GM12878 (cell line): ENCODE results near the gene EDARADD. TPM values are rescaled to one million over a fixed set of nuclear protein-coding genes. Genes with fewer than 3 reads are reported as not detected.

ENCODE experiments used
- ATAC-seq: fragments of 200-7000 bp; cut with Tn5 transposase; 3 replicates; pipeline ENCODE4 v1.9.1; 2020; ENCODE audit warnings: mild to moderate bottlenecking, moderate library complexity
- BruUV-seq: library from RNA; stranded (reverse); fragments of 400-500 nt; replicated peaks from 2 replicates; lab custom pipeline; 2021; lab: Mats Ljungman, UMichigan
- CTCF ChIA-PET: fragments of 300-600 bp; sonication (Branson Sonifier 250); formaldehyde crosslinking; extraction: SDS; loops from one replicate; lab custom pipeline; 2021; ENCODE audit warnings: inconsistent platforms; lab: Yijun Ruan, JAX
- POLR2A ChIA-PET: fragments of 350-600 bp; formaldehyde crosslinking; extraction: SDS; loops from one replicate; lab custom pipeline; 2021; ENCODE audit warnings: inconsistent platforms; lab: Charles Lee
- RAD21 ChIA-PET: fragments of 300-600 bp; sonication (Branson Sonifier 250); formaldehyde crosslinking; loops from one replicate; lab custom pipeline; 2023; ENCODE audit warnings: antibody characterized with exemption; ENCODE audit not compliant: unreplicated experiment; lab: Charles Lee
- SMC1A ChIA-PET: fragments of 300-600 bp; sonication (Branson Sonifier 250); formaldehyde crosslinking; loops from one replicate; lab custom pipeline; 2023; ENCODE audit not compliant: unreplicated experiment, uncharacterized antibody; lab: Charles Lee
- DNase-seq: peaks from one replicate; pipeline ENCODE4 v3.0.0-alpha.2; 2011; ENCODE audit warnings: low read depth, low spot score
- FAIRE-seq: peaks from 3 replicates; lab custom pipeline; 2011; peaks lifted over from hg19 to GRCh38; lab: Jason Lieb, UNC
- H2AFZ ChIP-seq: 2 replicates; pipeline ENCODE4 v1.6.0; 2011; ENCODE audit warnings: low read depth, low read length, control low read depth; ENCODE audit not compliant: control insufficient read depth
- H3K27ac ChIP-seq: 2 replicates; pipeline ENCODE4 v1.5.1; 2011; ENCODE audit warnings: control low read depth; ENCODE audit not compliant: control insufficient read depth, insufficient read depth
- H3K27me3 ChIP-seq, 2 experiments: replicated peaks in 1 of 2; 2 replicates each; pipeline versions ENCODE4 v1.6.0 to v1.6.1; 2011; ENCODE audit warnings: low read length in 1 of 2; ENCODE audit not compliant: control insufficient read depth in 2 of 2, insufficient read depth in 2 of 2
- H3K36me3 ChIP-seq, 2 experiments: 2 replicates each; pipeline ENCODE4 v1.5.1; 2011; ENCODE audit warnings: low read length in 1 of 2; ENCODE audit not compliant: control insufficient read depth in 2 of 2, insufficient read depth in 2 of 2
- H3K4me1 ChIP-seq: 2 replicates; pipeline ENCODE4 v1.6.1; 2011; ENCODE audit warnings: mild to moderate bottlenecking, low read length, moderate library complexity, mixed read lengths; ENCODE audit not compliant: control insufficient read depth, insufficient read depth
- H3K4me2 ChIP-seq: 2 replicates; pipeline ENCODE4 v1.6.0; 2011; ENCODE audit warnings: control low read depth; ENCODE audit not compliant: control insufficient read depth, insufficient read depth
- H3K4me3 ChIP-seq: fragments of 200-600 bp; sonication (generic); 2 replicates; pipeline ENCODE4 v1.5.1; 2016
- H3K79me2 ChIP-seq: 2 replicates; pipeline ENCODE4 v1.6.0; 2011; ENCODE audit warnings: low read length; ENCODE audit not compliant: control insufficient read depth, insufficient read depth
- H3K9ac ChIP-seq: 2 replicates; pipeline ENCODE4 v1.8.0; 2011; ENCODE audit warnings: low read length, control low read depth, mixed read lengths; ENCODE audit not compliant: control insufficient read depth, insufficient read depth
- H3K9me3 ChIP-seq: replicated peaks from 3 replicates; pipeline ENCODE4 v1.5.1; 2011; ENCODE audit warnings: mild to moderate bottlenecking, low read length; ENCODE audit not compliant: control insufficient read depth, insufficient read depth
- H4K20me1 ChIP-seq: 2 replicates; pipeline ENCODE4 v1.6.0; 2011; ENCODE audit not compliant: control insufficient read depth, insufficient read depth
- ASH2L ChIP-seq: fragments of 300-600, 200-600 bp; sonication (generic); IDR thresholded peaks from 2 replicates; pipeline ENCODE4 v1.6.1; 2017; ENCODE audit warnings: low read depth, mild to moderate bottlenecking, borderline replicate concordance
- CBFB ChIP-seq: IDR thresholded peaks from 2 replicates; pipeline ENCODE4 v1.6.1; 2016; ENCODE audit warnings: antibody characterized with exemption, low read depth
- EED ChIP-seq: sonication (generic); IDR thresholded peaks from 2 replicates; pipeline ENCODE4 v1.6.1; 2016; ENCODE audit warnings: antibody characterized with exemption, low read depth
- KLF5 ChIP-seq: fragments of 450-650 bp; IDR thresholded peaks from 2 replicates; pipeline ENCODE4 v1.6.1; 2014; ENCODE audit warnings: mild to moderate bottlenecking; ENCODE audit not compliant: partially characterized antibody
- NR2C1 ChIP-seq: fragments of 450-650 bp; IDR thresholded peaks from 2 replicates; pipeline ENCODE4 v1.6.1; 2017; ENCODE audit warnings: antibody characterized with exemption, mild to moderate bottlenecking, moderate library complexity
- POLR2AphosphoS2 ChIP-seq: IDR thresholded peaks from 2 replicates; pipeline ENCODE4 v1.6.1; 2011; ENCODE audit warnings: low read depth, mild to moderate bottlenecking, low read length, improper control_type of control experiment, moderate library complexity
- SREBF1 ChIP-seq: IDR thresholded peaks from 2 replicates; pipeline ENCODE4 v1.6.1; 2012; ENCODE audit warnings: mild to moderate bottlenecking, low read length
- TAF1 ChIP-seq: IDR thresholded peaks from 2 replicates; pipeline ENCODE4 v1.6.1; 2011; ENCODE audit warnings: mild to moderate bottlenecking, low read depth, low read length, borderline replicate concordance
- ZNF217 ChIP-seq: fragments of 450-650 bp; IDR thresholded peaks from 2 replicates; pipeline ENCODE4 v1.6.1; 2017; ENCODE audit warnings: antibody characterized with exemption, mild to moderate bottlenecking
- WGBS: methylation state at CpG from one replicate; pipeline ENCODE4 v1.1.6; 2016; ENCODE audit warnings: low lambda C conversion rate; ENCODE audit not compliant: insufficient replicate concordance, insufficient coverage; ENCODE audit errors: missing lambda C conversion rate; 5-methylcytosine and 5-hydroxymethylcytosine counted together
- in situ Hi-C: fragments of 300-500 bp; cut with MboI; formaldehyde crosslinking; loops from 9 replicates; pipeline ENCODE4 v1.14.3; 2018; ENCODE audit warnings: mixed read lengths
- intact Hi-C: fragments of 100-400 bp; cut with micrococcal nuclease; formaldehyde crosslinking; loops from one replicate; pipeline ENCODE4 v1.14.2; 2022; ENCODE audit not compliant: unreplicated experiment
- polyA plus RNA-seq, 11 experiments: library from polyadenylated mRNA; depleted of rRNA in 4 of 11; unstranded in 6 of 11; stranded (reverse) in 5 of 11; fragments of >200 nt; fragmentation: Nextera tagmentation in 4 of 11; fragmentation: Illumina TruSeq in 1 of 11; extraction: Ambion mirVana in 4 of 11; extraction: Trizol in 1 of 11; gene quantifications; 1 replicate in 1 of 11; 2 replicates in 10 of 11; pipeline versions ENCODE4 v1.2.1 to v1.2.3, GENCODE V29; 2011 to 2016; ENCODE audit warnings: inconsistent platforms in 2 of 11, missing spikeins in 2 of 11, low read depth in 1 of 11
- total RNA-seq, 4 experiments: library from RNA; depleted of rRNA in 3 of 4; stranded (reverse); fragments of >200 nt in 3 of 4; fragmentation: Illumina TruSeq in 1 of 4; extraction: Trizol in 1 of 4; gene quantifications; 2 replicates each; pipeline versions ENCODE4 v1.2.1 to v1.2.3, GENCODE V29; 2013 to 2021
- TF ChIP-seq, protein P1 (sequence below): fragments of 450-650 bp; IDR thresholded peaks from 2 replicates; pipeline ENCODE4 v1.6.1; 2018; ENCODE audit warnings: borderline replicate concordance, mild to moderate bottlenecking; ENCODE audit not compliant: partially characterized antibody
- TF ChIP-seq, protein P2 (sequence below): fragments of 450-650 bp; IDR thresholded peaks from 2 replicates; pipeline ENCODE4 v1.6.1; 2017; ENCODE audit warnings: mild to moderate bottlenecking, low read depth, inconsistent platforms; ENCODE audit not compliant: poor library complexity, severe bottlenecking
- TF ChIP-seq, protein P3 (sequence below): IDR thresholded peaks from 2 replicates; pipeline ENCODE4 v1.6.1; 2011; ENCODE audit warnings: borderline replicate concordance, low read depth, mild to moderate bottlenecking, moderate library complexity, low read length; ENCODE audit not compliant: insufficient read depth, poor library complexity, severe bottlenecking
- TF ChIP-seq, protein P4 (sequence below): IDR thresholded peaks from 2 replicates; pipeline ENCODE4 v1.6.1; 2011; ENCODE audit warnings: mild to moderate bottlenecking, low read depth, low read length, moderate library complexity; ENCODE audit not compliant: insufficient replicate concordance

Gene EDARADD
- total and polyA plus RNA-seq, 10 of the 15 experiments (the other 5 are each of a cell fraction or from before 2014, with no cell fraction given), result 0.58 to 6.1 (median 4.7) TPM

DNA sequence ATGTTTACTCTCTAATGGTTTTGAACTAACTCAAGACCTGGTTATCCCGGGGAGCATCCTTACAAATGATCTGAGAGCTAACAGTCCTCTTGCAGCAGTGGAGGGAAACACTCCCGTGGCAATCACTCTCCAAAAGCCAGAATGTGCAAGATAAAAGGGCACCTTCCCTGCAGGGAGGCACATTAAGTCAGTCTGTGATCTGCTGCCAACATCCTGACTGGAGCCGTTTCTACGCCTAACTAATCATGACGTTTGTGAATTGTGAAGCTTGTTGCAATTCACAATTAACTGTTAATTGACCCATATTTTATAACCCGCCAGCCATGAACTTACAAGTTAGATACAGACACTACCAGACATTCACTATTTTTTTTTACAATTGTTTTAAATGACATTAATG, 77.6 kb downstream of the EDARADD start (continued):
- TF ChIP-seq EED (no peak), POLR2AphosphoS2 (no peak), SREBF1 (no peak)
- TF ChIP-seq, protein P1, sequence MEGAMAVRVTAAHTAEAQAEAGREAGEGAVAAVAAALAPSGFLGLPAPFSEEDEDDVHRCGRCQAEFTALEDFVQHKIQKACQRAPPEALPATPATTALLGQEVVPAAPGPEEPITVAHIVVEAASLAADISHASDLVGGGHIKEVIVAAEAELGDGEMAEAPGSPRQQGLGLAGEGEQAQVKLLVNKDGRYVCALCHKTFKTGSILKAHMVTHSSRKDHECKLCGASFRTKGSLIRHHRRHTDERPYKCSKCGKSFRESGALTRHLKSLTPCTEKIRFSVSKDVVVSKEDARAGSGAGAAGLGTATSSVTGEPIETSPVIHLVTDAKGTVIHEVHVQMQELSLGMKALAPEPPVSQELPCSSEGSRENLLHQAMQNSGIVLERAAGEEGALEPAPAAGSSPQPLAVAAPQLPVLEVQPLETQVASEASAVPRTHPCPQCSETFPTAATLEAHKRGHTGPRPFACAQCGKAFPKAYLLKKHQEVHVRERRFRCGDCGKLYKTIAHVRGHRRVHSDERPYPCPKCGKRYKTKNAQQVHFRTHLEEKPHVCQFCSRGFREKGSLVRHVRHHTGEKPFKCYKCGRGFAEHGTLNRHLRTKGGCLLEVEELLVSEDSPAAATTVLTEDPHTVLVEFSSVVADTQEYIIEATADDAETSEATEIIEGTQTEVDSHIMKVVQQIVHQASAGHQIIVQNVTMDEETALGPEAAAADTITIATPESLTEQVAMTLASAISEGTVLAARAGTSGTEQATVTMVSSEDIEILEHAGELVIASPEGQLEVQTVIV, result no peak

DNA sequence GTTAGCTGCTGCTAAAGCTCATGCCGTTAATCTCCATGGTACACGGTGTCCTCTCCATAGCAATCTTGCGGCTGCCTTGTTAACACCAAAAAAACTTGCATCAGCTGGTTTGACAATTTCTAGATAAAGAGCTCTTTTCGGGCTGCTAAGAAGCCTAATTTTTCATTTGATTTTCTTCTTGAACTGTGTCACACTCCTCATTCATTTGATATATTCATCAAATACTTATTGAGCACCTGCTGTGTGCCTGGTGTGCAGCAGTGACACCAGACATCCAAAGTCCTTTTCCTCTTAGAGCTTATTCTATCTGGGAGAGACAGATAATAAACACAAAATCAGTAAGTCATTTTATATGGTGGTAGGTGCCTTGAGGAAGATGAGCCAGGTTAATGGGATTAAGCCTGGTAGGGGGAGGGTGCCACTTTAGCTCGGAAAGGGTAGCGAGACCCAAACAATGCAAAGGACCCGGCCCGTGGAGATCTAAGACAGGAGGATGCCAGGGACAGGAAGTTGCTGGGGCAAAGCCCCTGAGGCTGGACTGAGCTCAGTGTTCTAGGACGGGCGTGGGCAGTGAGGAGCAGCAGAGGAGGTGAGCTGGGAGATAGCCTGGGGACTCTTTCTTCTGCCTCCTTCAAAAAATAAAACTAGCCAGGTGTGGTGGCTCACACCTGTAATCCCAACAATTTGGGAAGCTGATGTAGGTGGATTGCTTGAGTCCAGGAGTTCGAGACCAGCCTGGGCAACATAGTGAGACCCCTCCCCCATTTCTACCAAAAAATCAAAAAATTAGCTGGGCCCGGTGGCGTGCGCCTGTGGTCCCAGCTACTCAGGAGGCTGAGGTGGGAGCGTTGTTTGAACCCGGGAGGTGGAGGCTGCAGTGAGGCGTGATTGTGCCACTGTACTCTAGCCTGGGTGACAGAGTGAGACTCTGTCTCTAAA, 79.0 kb downstream of the EDARADD start:
- Histone ChIP-seq H3K79me2 (no peaks in the 10 kb centered on the region), H3K4me3 (no peak overlapping the region), H2AFZ (no peak overlapping the region), H3K36me3 (no peaks in the 10 kb centered on the region), H3K4me1 (no peaks in the 10 kb centered on the region), H3K27ac (no peak overlapping the region), H3K4me2 (no peak overlapping the region), H3K27me3 (no peaks in the 10 kb centered on the region), H3K9ac (no peak overlapping the region), H3K9me3 (no peaks in the 10 kb centered on the region), H4K20me1 (no peaks in the 10 kb centered on the region)
- DNase-seq, result no peak
- SMC1A ChIA-PET, result interaction anchor here (0.6 to 4.2 kb wide), 5 partner anchors 10 to 934 kb away, joined by 3 to 15 read pairs (median 4); no protein-coding TSS in a partner anchor
- RAD21 ChIA-PET, result interaction anchor here (1.0 to 1.1 kb wide), 3 partner anchors 18 to 85 kb away, joined by 3 to 4 read pairs (median 3); no protein-coding TSS in a partner anchor
- no TSS peak for BruUV-seq
- no peak for FAIRE-seq
- in situ Hi-C loops (no loop called here), intact Hi-C loops (no loop called here)
- ATAC-seq, result no peak
- 70% methylated on average over 17 of the region's 17 CpGs for WGBS
- POLR2A ChIA-PET, result interaction anchor here (0.5 to 0.6 kb wide), 2 partner anchors 35 to 163 kb away, joined by 5 to 6 read pairs; no protein-coding TSS in a partner anchor
- CTCF ChIA-PET, result interaction anchor here (0.7 to 1.2 kb wide), 3 partner anchors 11 to 22 kb away, joined by 3 to 5 read pairs (median 3); no protein-coding TSS in a partner anchor
- no peak for TF ChIP-seq ASH2L
- TF ChIP-seq CBFB, result no peak
- TF ChIP-seq NR2C1, result no peak
- no peak for TF ChIP-seq KLF5
- TF ChIP-seq, protein P2, sequence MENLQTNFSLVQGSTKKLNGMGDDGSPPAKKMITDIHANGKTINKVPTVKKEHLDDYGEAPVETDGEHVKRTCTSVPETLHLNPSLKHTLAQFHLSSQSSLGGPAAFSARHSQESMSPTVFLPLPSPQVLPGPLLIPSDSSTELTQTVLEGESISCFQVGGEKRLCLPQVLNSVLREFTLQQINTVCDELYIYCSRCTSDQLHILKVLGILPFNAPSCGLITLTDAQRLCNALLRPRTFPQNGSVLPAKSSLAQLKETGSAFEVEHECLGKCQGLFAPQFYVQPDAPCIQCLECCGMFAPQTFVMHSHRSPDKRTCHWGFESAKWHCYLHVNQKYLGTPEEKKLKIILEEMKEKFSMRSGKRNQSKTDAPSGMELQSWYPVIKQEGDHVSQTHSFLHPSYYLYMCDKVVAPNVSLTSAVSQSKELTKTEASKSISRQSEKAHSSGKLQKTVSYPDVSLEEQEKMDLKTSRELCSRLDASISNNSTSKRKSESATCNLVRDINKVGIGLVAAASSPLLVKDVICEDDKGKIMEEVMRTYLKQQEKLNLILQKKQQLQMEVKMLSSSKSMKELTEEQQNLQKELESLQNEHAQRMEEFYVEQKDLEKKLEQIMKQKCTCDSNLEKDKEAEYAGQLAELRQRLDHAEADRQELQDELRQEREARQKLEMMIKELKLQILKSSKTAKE, result no peak
- TF ChIP-seq, protein P3, sequence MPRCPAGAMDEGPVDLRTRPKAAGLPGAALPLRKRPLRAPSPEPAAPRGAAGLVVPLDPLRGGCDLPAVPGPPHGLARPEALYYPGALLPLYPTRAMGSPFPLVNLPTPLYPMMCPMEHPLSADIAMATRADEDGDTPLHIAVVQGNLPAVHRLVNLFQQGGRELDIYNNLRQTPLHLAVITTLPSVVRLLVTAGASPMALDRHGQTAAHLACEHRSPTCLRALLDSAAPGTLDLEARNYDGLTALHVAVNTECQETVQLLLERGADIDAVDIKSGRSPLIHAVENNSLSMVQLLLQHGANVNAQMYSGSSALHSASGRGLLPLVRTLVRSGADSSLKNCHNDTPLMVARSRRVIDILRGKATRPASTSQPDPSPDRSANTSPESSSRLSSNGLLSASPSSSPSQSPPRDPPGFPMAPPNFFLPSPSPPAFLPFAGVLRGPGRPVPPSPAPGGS, result no peak
- TF ChIP-seq, protein P4, sequence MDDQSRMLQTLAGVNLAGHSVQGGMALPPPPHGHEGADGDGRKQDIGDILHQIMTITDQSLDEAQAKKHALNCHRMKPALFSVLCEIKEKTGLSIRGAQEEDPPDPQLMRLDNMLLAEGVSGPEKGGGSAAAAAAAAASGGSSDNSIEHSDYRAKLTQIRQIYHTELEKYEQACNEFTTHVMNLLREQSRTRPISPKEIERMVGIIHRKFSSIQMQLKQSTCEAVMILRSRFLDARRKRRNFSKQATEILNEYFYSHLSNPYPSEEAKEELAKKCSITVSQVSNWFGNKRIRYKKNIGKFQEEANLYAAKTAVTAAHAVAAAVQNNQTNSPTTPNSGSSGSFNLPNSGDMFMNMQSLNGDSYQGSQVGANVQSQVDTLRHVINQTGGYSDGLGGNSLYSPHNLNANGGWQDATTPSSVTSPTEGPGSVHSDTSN, result no peak
- TF ChIP-seq ZNF217, result no peak
- TF ChIP-seq TAF1, result no peak
